HG03066 (cell line): Measurements from ENCODE around the gene SKAP1.
"Not testable (repeated sequence)": the region's sequence is repeated elsewhere in the genome, so short reads cannot be mapped to it uniquely, and the experiment has no call there.

Source experiments
- ATAC-seq: cut with Tn5 transposase; IDR thresholded peaks from one replicate; pipeline ENCODE4 v1.9.1; 2021; ENCODE audit warnings: low read depth; ENCODE audit not compliant: unreplicated experiment

SKAP1 gene

DNA sequence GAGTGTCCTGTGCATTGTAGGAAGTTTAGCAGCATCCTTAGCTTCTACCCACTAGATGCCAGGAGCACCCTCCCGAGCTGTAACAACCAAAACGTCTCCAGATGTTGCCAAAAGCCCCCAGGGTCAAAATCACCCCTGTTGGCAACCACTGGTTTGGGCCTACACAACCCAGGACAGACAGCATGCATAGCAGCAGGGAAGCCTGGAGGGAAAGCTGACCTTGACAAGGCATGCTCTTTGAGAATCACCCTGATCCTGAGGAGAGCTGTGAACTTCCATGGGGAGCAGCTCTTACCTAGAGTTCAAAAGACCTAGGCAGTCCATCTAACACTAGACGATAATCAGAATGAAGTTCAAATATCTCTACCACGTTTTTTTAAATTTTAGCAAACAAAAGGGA lies 9.2 kb downstream of the SKAP1 start:
- ATAC-seq: no peak

- ATAC-seq: no peak
Measured at GRCh38 chr17:48416971-48417370, 13.0 kb downstream of the SKAP1 start.

- ATAC-seq: no peak
Measured at GRCh38 chr17:48413613-48414405, 16.2 kb downstream of the SKAP1 start.

DNA sequence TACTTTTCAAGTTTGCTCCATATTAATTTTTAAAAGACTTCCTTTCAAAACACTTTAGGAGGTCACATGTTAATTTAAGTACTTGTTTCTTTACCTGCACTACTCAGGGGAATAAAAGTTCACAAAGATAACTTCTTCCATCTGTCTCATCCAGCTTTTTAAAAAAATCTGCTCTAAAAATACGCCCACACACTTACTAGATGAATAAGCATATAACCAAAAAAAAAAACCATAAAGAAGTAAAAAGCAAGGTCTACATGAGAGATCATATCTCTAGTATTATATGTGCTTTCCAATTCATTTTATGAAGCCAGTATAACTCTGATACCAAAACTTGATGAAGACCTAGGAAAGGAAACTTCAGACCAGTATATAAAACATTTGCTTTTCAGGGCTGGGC lies 17.2 kb downstream of the SKAP1 start:
- no peak for ATAC-seq

- ATAC-seq: not testable (repeated sequence)
Measured at GRCh38 chr17:48410821-48411220, 19.2 kb downstream of the SKAP1 start.

DNA sequence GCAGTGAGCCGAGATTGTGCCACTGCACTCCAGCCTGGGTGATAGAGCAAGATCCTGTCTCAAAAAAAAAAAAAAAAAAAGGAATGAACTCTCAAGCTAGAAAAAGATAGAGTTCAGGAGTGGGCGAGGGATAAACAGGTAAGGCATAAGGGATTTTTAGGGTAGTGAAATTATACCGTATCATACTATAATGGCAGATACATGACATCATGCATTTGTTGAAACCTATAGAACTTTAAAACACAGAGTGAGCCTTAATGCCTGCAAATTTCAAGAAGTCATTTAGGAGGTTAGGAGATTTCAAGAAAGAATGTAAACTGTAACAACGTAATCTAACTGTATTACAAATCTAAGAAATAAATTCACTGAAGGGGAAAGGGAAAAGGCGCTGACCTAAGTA lies 20.4 kb downstream of the SKAP1 start:
- no peak for ATAC-seq

- ATAC-seq: no peak
Measured at GRCh38 chr17:48406936-48407567, 23.0 kb downstream of the SKAP1 start.

DNA sequence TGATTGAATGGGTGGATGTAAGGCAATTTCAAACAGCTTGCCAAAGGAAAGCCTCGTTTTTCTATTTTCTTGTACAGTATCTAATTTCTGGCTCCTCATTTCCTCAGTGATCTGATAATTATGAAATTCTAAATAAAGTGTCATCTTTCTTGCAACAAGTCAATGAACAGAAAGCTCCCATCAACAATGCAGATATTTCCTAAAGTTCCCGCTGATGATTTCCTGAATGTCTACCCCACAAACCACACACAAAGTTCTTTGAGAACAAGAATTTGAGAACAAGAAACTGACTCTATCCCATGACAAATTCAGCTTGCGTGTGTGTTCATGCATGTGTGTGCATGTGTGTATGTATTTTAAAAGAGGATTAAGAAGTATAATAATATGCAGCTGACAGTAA lies 35.2 kb downstream of the SKAP1 start:
- ATAC-seq: no peak

DNA sequence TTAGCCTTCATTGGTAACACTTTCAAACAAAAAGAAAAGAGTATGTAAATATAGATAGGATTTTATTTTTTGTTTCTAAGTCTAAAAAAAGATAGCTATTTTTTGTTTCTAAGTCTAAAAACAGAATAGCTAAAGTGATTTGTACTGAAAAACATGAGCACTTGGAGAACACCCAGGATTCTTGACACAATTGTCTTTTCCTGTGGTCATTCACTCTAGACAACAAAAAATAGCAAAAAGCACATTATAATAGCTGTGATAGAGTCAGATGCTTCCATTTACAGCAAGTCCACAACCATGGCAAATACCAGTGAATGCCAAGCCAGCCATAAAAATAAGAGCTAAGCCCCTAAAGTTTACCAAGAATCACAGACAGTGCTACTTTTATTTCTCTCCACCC lies 36.7 kb downstream of the SKAP1 start:
- ATAC-seq: no peak

DNA sequence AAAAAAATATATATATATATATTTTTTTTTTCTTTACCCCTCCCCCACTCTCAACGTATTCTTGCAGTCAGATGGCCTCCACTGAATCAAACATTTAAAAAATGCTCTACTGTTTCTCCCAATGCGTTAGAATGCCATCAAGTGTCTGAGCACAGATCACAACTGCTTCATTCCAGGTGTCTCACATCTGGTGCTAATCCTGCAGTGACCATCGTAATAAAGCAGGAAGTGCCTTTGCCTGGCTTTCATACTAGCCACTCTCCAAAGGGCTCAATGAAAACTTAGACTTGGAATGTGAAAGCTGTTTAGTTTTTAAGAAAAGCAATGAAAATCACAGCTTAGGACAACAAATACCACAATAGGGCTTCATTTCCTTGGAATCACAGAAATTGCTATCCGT lies 37.2 kb downstream of the SKAP1 start:
- ATAC-seq: no peak

DNA sequence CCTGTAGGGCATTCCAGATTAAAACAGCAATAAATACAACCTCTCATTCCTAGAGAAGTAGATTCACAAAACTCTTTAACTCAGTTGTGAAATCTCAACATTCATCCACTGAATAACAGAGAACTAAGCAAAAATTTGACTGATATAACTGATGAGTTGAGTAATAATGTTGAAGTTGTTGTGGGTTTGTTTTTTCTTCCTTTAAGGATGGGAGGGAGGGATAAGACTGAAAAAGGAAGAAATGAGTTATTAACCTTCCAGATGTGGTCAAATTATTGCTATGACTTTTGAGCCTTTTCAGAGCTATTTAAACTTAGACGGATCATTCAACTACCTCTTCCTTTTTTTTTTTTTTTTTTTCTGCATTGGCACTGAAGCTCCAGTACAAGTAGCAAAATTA lies 38.6 kb downstream of the SKAP1 start:
- ATAC-seq: no peak

DNA sequence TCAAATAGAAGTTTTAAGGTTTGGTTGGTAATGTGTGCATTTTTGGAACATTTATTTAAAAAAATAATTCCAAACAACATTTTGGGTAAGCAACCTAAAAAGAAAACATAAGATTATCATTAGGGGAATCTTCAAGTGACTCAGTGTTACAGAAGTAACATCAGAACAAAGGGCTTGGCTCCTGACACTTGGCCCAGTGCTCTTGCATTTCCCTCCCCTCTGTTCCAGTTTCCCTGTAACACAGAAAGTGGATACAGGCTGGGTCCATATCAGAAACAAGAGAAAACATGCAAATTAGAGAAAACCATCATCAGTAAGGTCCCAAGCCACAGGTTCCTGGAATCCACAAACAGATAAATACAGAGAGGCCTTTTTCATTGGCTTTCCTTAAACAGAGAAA lies 40.1 kb downstream of the SKAP1 start:
- no peak for ATAC-seq

GRCh38 chr17:48388955-48389743 lies 40.9 kb downstream of the SKAP1 start:
- ATAC-seq: no peak

- no peak for ATAC-seq
Measured at GRCh38 chr17:48386826-48387225, 43.2 kb downstream of the SKAP1 start.

- no peak for ATAC-seq
Measured at GRCh38 chr17:48385319-48385718, 44.7 kb downstream of the SKAP1 start.

GRCh38 chr17:48384164-48384563 lies 45.9 kb downstream of the SKAP1 start:
- ATAC-seq: no peak

GRCh38 chr17:48382989-48383388 lies 47.0 kb downstream of the SKAP1 start:
- no peak for ATAC-seq

- ATAC-seq: no peak
Measured at GRCh38 chr17:48378708-48379392, 51.2 kb downstream of the SKAP1 start.

DNA sequence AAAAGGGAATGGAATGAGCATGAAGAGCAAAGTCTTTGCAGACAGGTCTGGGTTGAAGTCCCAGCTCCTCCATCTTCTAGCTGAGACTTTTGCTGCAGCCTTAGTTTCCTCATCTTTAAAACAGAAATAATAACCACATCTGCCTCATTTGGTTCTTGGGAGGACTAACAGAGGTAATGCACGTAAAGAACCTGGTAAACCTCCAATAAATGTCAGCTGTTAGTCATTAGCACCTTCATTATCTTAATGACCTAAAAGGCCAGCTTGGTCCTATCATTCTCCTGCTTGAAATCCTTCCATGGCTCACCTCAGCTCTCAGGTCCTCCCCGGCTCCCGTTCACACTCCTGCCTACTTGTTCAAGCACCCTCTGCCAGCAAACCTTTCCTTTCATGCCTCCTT lies 51.8 kb downstream of the SKAP1 start:
- ATAC-seq: no peak

DNA sequence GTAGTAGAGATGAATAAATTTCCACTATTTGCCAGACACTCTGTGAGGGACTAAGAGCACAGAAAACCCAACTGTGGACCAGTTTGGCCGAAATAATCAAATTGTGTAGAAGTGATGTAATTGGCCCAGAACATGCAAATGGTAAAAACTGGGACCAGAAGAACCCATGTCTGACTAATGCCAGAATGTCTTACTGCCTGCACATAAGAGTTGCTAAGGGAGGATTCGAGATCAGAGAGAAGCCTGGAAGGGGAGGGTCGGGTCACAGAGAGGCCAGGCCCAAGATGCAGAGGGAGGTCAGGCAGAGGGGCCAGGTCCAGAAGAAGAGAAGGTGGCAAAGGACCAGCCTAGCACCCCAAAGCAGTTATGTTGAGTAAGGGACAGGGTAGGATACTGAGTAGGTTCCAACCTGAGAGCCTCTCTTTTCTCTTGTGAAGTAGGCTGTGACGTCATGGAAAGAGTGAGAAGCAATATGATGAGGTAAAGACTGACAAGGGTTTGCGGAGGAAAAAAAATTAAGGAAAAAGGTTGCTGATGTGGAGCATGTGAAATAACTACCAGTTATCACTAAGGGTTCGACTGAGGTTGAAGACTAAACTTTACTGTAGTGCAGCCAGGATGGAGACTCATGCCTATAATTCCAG lies 53.2 kb downstream of the SKAP1 start:
- no peak for ATAC-seq
